Medulla oblongata (tissue), 1 donor: ENCODE results near the gene TCF7L1.
"Not testable (repeated sequence)": the region's sequence is repeated elsewhere in the genome, so short reads cannot be mapped to it uniquely, and the experiment has no call there.

Experiments
- DNase-seq: peaks from one replicate; pipeline ENCODE4 v3.0.0-alpha.2; 2015; ENCODE audit errors: extremely low spot score

Gene TCF7L1

DNA sequence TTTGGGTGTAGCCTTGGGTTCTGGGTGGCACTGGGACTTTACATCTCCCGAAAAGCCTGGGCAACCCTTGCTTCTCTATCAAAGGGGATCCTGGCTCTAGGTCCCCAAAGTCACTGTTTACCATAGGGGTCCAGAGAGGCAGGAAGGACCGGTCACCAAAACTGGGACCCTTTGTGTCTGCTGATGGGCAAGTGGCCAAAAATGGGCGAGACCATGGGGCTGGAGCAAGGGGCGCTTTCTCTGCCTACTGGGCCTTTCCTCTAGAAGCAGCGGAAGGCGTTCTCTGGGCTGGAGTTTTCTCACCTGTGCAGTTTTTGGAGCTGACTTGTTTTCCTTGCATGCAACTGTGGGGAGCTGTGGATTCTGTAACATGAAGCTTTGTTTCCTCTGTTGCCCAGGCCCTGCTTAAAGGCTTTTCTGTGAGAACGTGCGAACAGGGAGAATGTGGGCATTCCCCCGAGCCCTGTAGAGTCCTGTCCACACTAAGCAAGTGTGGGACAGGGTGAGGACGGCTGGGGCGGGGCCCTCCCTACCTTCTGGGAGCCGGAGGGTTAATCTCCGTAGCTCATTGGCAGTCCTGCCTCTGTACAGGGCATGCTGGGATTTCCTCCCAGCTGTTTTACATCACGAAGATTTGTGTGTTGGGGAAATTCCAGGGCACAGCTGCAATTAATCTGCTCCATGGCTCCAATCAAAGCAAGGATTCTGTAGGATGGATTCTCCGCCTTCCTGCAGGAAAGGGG is 144.4 kb downstream of the TCF7L1 start:
- no peak for DNase-seq

DNA sequence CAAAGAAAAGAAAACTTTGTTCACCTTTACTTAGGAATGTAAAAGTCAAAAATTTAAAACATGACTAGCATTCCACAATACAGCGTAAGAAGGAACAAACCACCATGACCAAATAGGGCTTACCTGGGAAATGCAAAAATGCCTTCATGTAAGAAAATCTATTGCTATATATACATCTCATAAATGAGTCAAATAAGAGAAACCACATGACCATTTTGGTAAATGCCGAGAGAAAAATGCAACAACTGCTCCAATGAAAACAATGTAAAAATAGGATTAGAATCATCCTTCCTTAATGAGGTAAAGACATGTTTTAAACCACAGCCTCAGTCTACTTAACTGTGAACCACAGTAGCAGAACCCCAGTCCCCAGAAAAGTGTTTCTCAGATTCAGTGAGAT is 145.2 kb downstream of the TCF7L1 start:
- no peak for DNase-seq

GRCh38 chr2:85281553-85281952 is 148.4 kb downstream of the TCF7L1 start:
- no peak for DNase-seq

DNA sequence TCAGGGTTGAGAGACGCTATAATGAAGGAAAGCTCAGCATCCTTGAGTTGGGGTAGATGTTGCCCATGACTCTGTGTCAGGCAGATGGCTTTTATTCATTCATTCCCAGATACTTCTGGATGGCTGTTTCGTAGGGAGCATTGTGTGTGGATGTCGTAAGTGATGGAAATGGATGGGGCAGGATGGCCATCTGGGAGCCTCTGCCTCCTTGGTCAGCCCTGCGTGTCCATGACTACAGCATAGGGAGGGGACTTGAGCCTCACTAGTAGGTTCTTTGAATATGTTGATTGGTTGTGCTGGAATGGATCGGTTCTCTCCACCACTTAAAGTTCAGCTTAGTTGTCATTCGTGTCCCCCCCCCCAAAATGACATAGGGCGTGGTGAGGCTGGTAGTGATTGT is 149.7 kb downstream of the TCF7L1 start:
- DNase-seq: no peak

DNA sequence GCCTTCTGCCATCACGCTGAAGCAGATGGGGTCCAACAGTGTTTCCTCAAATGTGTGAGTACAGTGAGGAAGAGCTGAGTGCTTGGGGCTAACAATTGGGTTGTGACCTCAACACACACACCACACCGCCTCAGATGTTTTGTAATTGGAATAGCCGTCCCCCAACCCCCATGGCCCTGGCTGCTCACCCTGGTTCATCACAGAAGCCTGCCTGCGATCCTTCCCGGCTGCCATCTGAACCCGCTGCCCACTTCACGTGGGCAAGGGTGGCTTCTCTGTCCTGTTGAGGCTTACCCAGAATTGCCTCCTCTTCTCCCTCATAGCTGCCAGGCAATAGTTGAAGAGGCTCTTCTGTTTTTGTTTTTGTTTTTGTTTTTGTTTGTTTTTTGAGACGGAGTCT is 150.4 kb downstream of the TCF7L1 start:
- DNase-seq: no peak

- DNase-seq: no peak
These were observed 153.7 kb downstream of the TCF7L1 start for GRCh38 chr2:85286918-85287317.

GRCh38 chr2:85287721-85288120 is 154.5 kb downstream of the TCF7L1 start:
- DNase-seq: no peak

GRCh38 chr2:85288244-85288725 is 155.1 kb downstream of the TCF7L1 start:
- DNase-seq: no peak

GRCh38 chr2:85291425-85292023 is 158.3 kb downstream of the TCF7L1 start:
- no peak for DNase-seq

DNA sequence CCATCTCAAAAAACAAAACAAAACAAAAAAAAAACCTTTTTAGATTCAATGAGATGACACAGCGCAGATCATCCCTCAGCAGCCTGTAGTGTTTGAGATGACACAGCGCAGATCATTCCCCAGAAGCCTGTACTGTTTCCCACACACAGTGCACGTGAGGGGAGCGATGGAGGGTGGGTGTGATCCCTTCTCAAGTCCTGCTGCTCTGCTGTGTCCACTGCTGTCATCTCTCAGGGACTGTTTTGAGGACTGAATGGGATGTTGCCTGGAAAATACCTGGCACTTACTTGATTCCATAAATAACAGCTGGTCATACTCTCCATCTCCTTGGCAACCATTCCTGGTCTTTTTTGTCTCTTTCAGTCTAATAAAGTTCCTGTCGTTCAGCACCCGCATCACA is 168.9 kb downstream of the TCF7L1 start:
- no peak for DNase-seq

- DNase-seq: no peak
These were observed 170.8 kb downstream of the TCF7L1 start for GRCh38 chr2:85303780-85304531.

GRCh38 chr2:85307527-85307897 is 174.3 kb downstream of the TCF7L1 start:
- DNase-seq: no peak

DNA sequence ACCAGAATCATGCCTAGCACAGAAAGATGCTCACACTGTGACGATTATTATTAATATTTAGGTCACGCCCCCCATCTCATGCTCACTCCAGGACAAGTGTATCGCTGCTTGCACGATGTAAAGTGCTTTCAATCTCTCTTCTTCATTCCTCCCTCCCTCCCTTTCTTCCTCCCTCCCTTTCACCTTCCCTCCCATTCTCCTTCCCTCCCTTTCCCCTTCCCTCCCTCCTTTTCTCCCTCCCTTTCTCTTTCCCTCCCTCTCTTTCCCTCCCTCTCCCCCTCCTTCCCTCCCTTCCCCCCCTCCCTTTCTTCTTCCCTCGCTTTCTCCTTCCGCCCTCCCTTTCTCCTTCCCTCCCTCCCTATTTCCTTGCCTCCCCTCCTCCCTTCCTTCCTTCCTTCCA is 175.0 kb downstream of the TCF7L1 start:
- DNase-seq: no peak

DNA sequence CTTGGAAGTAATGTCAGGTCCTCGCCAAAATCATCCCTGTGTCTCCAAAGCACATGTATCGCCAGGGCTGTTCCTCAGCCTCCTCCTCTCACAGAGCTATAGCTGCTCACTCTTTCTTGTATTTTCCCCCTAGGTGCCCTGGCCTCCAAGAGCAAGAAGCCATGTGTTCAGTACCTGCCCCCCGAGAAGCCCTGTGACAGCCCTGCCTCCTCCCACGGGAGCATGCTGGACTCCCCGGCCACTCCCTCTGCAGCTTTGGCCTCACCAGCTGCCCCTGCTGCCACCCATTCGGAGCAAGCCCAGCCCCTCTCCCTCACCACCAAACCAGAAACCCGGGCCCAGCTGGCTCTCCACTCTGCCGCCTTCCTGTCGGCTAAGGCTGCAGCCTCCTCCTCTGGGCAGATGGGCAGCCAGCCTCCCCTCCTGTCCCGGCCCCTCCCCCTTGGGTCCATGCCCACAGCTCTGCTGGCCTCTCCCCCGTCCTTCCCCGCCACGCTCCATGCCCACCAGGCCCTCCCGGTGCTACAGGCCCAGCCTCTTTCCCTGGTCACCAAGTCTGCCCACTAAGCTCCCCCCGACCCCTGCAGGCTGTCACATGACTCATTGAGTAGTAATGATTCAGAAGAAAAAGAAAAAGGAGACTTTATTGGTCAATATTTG is 175.8 kb downstream of the TCF7L1 start:
- DNase-seq: peak; percentile 67

GRCh38 chr2:85309699-85310321 is 176.6 kb downstream of the TCF7L1 start:
- DNase-seq: peak; percentile 18

DNA sequence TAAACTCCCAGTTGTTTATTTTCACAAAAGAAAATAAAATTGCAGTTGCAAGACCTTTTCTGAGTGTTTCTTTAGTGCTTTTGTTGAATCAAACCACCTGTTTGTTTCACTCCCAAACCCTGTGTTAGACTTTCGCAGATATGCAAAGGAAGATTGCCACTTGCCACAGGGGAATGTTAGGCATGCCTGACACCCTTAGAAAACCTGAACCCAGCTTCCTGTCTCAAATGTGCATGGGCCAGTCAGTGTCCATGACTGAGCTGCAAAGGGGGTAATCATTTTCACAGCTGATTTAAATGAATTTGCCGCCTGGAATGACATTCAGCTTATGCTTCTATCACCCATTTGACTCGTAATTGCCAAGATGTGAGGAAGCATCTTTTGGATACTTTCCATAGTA is 177.1 kb downstream of the TCF7L1 start:
- no peak for DNase-seq

DNA sequence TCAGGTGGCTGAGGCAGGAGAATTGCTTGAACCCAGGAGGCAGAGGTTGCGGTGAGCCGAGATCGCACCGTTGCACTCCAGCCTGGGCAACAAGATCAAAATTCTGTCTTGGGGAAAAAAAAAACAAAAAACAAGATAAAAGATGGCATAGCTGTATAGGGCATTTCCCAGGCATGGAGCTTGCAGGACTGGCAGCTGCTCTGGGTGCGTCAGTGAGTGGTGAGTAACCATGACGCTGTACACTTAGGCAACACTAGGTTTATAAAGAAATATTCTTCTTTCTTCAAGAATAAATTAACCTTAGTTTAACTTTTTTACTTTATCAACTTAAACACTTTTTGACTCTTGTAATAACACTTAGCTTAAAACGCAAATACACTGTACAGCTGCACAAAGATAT is 179.2 kb downstream of the TCF7L1 start:
- no peak for DNase-seq

- DNase-seq: no peak
These were observed 181.7 kb downstream of the TCF7L1 start for GRCh38 chr2:85314884-85315242.

DNA sequence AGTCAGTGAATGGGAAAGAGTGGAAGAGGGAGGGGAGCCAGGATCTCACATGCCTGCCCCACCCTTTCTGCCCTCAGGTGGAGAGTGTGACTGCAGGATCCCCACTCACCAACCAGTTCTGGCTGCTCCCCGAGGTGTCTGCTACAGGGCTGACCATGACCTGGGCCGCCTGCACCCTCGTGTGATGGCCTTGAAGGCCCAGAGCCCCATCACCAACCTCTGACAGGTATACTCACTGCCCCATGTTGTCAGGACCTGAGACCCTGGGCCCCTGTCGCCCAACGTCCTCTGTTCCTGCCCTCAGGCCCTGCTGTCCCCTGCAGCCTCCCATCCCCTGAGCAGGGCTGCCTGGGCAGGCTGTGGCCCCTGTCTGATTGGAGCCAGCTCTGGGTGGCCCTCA is 182.7 kb downstream of the TCF7L1 start:
- DNase-seq: not testable (repeated sequence)

GRCh38 chr2:85318222-85319074 is 185.3 kb downstream of the TCF7L1 start:
- no peak for DNase-seq

- no peak for DNase-seq
These were observed 186.6 kb downstream of the TCF7L1 start for GRCh38 chr2:85319796-85320195.
